Fibroblast of skin of left quadriceps (primary cell): ENCODE measurements around the gene CABP1.

Experiments
- DNase-seq, 2 experiments: peaks; one replicate each; pipeline ENCODE4 v3.0.0-alpha.2; 2013; ENCODE audit warnings: low read depth in 2 of 2

CABP1 gene

GRCh38 chr12:120693848-120694247, 53.4 kb downstream of the CABP1 start:
- no peak for DNase-seq

DNA sequence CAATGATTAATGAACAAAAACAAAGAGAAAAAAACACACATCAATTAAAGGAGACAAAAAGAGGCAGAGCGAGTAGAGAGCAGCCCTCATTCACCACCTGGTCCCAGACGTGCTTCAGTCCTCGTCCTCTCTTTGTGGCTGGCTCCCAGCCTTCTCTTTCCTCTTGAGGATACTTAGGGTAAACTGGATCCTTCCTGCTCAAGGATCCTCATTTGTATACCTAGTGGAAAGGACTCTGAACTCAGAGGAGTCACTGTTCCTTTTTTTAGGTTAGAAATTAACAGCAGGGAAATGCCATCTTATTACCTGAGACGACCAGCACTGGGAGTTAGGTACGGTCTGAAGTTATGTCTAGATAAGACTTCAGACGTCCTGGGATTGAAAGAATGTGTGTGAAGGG, 56.2 kb downstream of the CABP1 start:
- no peak for DNase-seq

DNA sequence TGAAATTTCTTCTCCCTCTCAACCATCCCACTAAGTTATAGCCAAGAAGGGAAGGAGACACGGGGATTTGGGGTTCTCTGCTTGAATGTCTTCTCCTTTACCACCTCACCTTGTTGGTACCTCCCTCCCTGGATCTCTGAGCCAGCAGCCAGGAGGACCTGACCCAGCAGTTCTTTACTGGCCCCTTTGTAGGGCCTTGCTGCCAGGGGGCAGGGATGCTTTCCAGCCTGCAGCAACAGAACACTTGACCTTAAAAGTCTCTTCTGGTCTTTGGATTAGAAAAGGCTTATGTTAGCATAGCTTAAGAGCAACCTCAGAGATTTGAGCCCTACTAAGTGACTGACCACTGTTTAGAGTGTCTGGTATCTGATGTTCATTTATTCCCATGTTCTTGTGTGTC, 56.9 kb downstream of the CABP1 start:
- DNase-seq: no peak

DNA sequence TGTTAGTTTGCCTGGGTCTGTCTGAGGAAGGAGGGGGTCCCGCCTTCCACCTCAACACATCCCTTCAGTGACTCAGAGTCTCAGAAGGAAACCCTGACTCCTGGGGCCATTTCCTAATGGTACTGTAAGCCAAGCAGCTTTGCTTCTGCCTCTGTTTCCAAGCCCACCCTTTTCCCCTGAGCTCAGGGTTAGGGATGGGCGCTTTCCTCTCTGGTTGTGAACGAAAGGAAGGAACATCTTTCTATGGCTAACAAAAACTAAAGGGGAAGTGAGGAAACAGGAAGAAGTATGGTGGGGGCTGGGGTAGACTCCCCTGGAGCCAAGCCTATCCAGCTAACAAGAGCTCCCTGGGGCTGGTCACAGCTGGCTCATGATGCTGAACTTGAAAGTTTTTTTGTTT, 58.2 kb downstream of the CABP1 start:
- DNase-seq: no peak

GRCh38 chr12:120699553-120699952, 59.1 kb downstream of the CABP1 start:
- no peak for DNase-seq

DNA sequence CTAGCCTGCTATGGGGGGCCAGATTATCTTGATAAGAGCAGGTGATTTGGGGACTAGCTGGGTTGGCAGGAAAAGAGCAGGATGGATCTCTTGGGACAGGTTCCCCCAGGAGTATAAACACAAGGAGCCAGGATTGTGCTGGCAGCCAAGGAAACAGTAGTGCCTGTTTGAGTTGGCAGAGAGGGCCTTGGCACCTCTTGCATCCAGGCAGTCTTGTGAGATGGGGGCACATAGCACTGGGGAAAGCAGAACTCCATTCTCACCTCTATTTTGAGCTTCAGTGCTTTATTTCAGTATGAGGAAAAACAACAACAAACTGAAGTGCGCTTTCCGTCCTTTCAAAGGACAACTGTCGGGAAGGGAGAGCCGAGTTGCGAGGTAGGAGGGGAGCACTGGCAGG, 60.5 kb downstream of the CABP1 start:
- no peak for DNase-seq

- DNase-seq: no peak
Measured at GRCh38 chr12:120702637-120703036, 62.2 kb downstream of the CABP1 start.

GRCh38 chr12:120703311-120703942, 63.0 kb downstream of the CABP1 start:
- no peak for DNase-seq

GRCh38 chr12:120705618-120706017, 65.2 kb downstream of the CABP1 start:
- DNase-seq: no peak

- DNase-seq: no peak
Measured at GRCh38 chr12:120706029-120706428, 65.6 kb downstream of the CABP1 start.

DNA sequence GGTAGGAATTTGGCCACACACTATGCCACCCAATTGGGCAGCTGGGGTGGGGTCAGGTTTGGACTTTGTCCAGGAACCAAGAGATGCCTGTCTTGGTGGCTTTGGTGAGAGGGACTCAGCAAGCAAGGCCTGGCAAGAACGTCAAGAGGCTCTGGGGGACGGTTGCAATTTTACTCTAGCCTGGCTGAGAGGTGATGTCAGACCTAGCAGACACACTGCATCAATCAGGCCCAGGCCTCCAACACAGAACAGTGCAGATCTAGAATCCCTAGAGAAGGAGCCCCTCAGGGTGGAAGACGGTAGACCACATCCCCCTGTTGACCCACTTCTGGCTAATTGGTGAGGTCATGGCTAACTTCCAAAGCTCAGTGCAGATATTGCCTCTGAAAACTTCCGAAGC, 68.2 kb downstream of the CABP1 start:
- DNase-seq: no peak

DNA sequence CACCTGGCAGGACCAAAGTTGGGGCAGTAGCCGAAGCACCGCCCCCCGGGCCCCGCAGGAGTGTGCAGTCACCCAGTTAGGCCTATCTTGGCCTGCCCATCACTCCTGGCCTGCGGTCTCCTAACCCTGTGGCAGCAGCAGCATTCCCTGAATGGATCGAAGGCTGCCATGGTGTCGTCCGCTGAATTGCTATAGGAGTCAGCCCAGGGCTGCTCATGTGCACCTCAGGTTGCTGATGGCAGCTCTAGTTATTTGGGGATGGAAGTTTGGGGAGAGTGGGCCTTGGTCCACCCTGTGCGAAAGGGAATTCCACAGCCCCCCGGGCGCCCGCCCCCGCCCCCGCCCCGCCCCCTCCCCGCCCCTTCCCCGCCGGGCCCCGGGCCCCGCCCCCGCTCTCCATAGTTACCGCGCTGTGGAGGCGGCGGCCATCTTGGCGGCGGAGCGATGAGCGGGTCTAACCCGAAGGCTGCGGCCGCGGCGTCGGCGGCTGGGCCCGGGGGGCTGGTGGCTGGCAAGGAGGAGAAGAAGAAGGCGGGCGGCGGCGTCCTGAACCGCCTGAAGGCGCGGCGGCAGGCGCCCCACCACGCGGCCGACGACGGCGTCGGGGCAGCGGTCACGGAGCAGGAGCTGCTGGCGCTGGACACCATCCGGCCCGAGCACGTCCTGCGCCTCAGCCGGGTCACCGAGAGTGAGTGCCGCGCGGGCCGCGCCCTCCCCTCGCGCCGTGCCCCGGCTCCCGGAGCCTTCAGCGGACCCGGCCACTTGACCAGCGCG, 69.8 kb downstream of the CABP1 start, which contains the start of gene UNC119B:
UNC119B (plus strand) TSS at position 428 of the 774 bp plus-strand sequence; CDS start at position 445, 17 bp downstream.
- DNase-seq: no peak

- no peak for DNase-seq
Measured at GRCh38 chr12:120710805-120711296, 70.4 kb downstream of the CABP1 start.

DNA sequence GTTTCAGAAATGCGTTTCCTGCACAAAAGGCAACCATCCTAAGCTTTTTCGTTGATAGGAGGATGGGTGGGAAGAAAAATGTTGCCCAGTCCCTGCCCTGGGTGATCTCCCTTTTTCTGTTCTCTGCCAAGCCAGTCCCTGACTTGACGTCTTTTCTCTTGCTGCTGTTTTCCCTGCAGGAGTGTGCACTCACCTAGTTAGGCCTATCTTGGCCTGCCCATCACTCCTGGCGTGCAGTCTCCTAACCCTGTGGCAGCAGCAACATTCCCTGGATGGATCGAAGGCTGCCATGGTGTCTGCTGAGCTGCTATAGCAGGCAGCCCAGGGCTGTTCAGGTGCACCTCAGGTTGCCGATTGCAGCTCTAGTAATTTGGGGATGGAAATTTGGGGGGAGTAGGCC, 71.0 kb downstream of the CABP1 start:
- DNase-seq: no peak

DNA sequence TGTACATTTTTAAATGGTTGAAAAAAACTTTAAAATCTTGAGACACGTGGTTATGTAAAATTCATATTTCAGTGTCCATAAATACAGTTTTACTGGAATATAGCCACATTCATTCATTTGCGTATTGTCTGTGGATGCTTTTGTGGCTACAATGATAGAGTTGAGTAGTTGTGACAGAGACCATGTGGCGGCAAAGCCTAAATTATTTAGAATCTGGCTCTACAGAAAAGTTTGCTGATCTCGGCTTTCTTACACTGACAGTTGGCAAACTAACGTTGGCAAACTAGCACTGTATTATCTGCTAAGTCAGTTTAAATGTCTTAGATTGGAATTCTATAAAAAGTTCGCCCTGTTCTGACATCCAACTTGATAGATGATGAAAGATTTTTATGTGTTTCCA, 72.2 kb downstream of the CABP1 start:
- DNase-seq: no peak

- peak; percentile 57 to 63 for DNase-seq
Measured at GRCh38 chr12:120713861-120714482, 73.5 kb downstream of the CABP1 start.
